AG09319 (cell line): ENCODE data around the gene FARP2.
"Not testable (repeated sequence)": the region's sequence is repeated elsewhere in the genome, so short reads cannot be mapped to it uniquely, and the experiment has no call there.

Experiments used
- DNase-seq: peaks from one replicate; pipeline ENCODE4 v3.0.0-alpha.2; 2010; ENCODE audit warnings: low read depth; ENCODE audit errors: extremely low read depth
- CTCF ChIP-seq: IDR thresholded peaks from 2 replicates; pipeline ENCODE4 v1.5.1; 2011; ENCODE audit warnings: low read depth, mild to moderate bottlenecking, inconsistent platforms, low read length, moderate library complexity

Gene FARP2

GRCh38 chr2:241437179-241437578 lies 81.1 kb downstream of the FARP2 start:
- DNase-seq = no peak
- no peak for TF ChIP-seq CTCF

- DNase-seq = no peak
- no peak for TF ChIP-seq CTCF
Observed at GRCh38 chr2:241441492-241441891, 85.4 kb downstream of the FARP2 start.

GRCh38 chr2:241443486-241444223 lies 87.6 kb downstream of the FARP2 start:
- DNase-seq = peak; percentile 12
- TF ChIP-seq CTCF = no peak

- no peak for TF ChIP-seq CTCF
- no peak for DNase-seq
Observed at GRCh38 chr2:241445426-241445825, 89.3 kb downstream of the FARP2 start.

GRCh38 chr2:241450092-241450491 lies 94.0 kb downstream of the FARP2 start:
- DNase-seq = not testable (repeated sequence)

GRCh38 chr2:241451840-241452506 lies 95.9 kb downstream of the FARP2 start:
- TF ChIP-seq CTCF = no peak

GRCh38 chr2:241453919-241454318 lies 97.8 kb downstream of the FARP2 start:
- not testable (repeated sequence) for DNase-seq

More at GRCh38 chr2:241451840-241452506, 95.9 kb downstream of the FARP2 start:
- DNase-seq = no peak

- DNase-seq = no peak
- no peak for TF ChIP-seq CTCF
Observed at GRCh38 chr2:241454837-241455485, 98.9 kb downstream of the FARP2 start.
